Thyroid gland (tissue), 4 donors: ENCODE measurements around the gene LDLRAD3. TPM values are rescaled to one million over a fixed set of nuclear protein-coding genes. Genes with fewer than 3 reads are reported as not detected.

Source experiments
- DNase-seq, 2 donors: peaks; one replicate each; pipeline ENCODE4 v3.0.0-alpha.2; 2019
- H3K27ac ChIP-seq, 3 donors: fragments of 200-600 bp; sonication (generic); 1 replicate in 2 of 3; 2 replicates in 1 of 3; pipeline ENCODE4 v1.5.1; 2016 to 2019; ENCODE audit warnings: mild to moderate bottlenecking in 1 of 3, moderate library complexity in 1 of 3
- H3K27me3 ChIP-seq: fragments of 200-600 bp; sonication (generic); one replicate; pipeline ENCODE4 v1.5.1; 2019
- H3K36me3 ChIP-seq, 2 donors: fragments of 200-600 bp; sonication (generic); one replicate each; pipeline ENCODE4 v1.5.1; 2016 to 2019
- H3K4me1 ChIP-seq, 2 donors: fragments of 200-600 bp; sonication (generic); one replicate each; pipeline ENCODE4 v1.5.1; 2017 to 2019
- H3K4me3 ChIP-seq, 3 donors: fragments of 200-600 bp; sonication (generic); replicated peaks in 1 of 3; 1 replicate in 2 of 3; 2 replicates in 1 of 3; pipeline ENCODE4 v1.5.1; 2016; ENCODE audit warnings: mild to moderate bottlenecking in 1 of 3
- H3K9me3 ChIP-seq: fragments of 200-600 bp; sonication (generic); one replicate; pipeline ENCODE4 v1.5.1; 2017
- CTCF ChIP-seq, 6 experiments: fragments of 200-600 bp in 3 of 6; fragments of 450-650 bp in 3 of 6; sonication (generic) in 3 of 6; IDR thresholded peaks; one replicate each; pipeline ENCODE4 v1.5.1; 2016 to 2019; ENCODE audit warnings: antibody characterized with exemption in 6 of 6, mild to moderate bottlenecking in 2 of 6, inconsistent platforms in 1 of 6, moderate library complexity in 1 of 6
- POLR2A ChIP-seq, 2 donors: fragments of 450-650 bp; IDR thresholded peaks; one replicate each; pipeline ENCODE4 v1.6.1; 2017; ENCODE audit warnings: antibody characterized with exemption in 2 of 2, mild to moderate bottlenecking in 2 of 2, moderate library complexity in 1 of 2
- WGBS, 2 donors: methylation state at CpG; one replicate each; pipeline ENCODE4 v1.1.5; 2017; 5-methylcytosine and 5-hydroxymethylcytosine counted together
- intact Hi-C: fragments of 100-400 bp; cut with DNase I; formaldehyde crosslinking; loops from one replicate; pipeline ENCODE4 v1.15.1; 2023
- total RNA-seq, 4 donors: library from RNA; depleted of rRNA; stranded (reverse); fragments of >200 nt; gene quantifications; one replicate each; pipeline ENCODE4 v1.2.3, GENCODE V29; 2016

LDLRAD3 gene
- total RNA-seq, 4 donors from 2014 or later = 3.6 to 9.3 (median 6.2) TPM

DNA sequence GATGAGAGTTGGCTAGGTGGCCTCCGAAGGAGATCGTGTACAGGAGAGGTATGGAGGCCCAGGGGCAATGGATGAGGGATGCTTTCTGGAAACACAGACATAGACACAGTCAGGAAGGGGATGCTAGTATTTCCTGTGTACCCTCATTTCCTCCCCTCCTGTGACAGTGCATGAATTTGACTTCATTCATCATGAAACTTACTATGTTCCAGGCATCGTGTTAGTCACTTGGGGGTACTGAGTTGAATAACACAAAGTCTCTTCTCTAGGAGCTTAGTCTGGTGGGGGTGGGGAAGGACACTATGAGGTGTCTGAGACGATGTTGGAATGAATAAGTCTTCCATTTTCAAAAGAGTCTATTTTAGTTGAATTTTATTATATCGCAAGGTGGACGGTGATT, 32.6 kb downstream of the LDLRAD3 start:
- TF ChIP-seq CTCF (IDR thresholded peaks at IDR 0.05) = no peak
- no peak for TF ChIP-seq POLR2A (IDR thresholded peaks at IDR 0.05)
- H3K4me3 ChIP-seq = no peak overlapping the region
- no peak overlapping the region for H3K27ac ChIP-seq
- intact Hi-C loops = no loop called here
- H3K36me3 ChIP-seq = no peaks in the 10 kb centered on the region
- H3K27me3 ChIP-seq = no peaks in the 10 kb centered on the region
- DNase-seq = no peak
- no peaks in the 10 kb centered on the region for H3K9me3 ChIP-seq
- 97% methylated on average over 6 of the region's 6 CpGs for WGBS, 2 donors
- peaks cover 0 to 18% of the 10 kb centered on the region in 2 donors for H3K4me1 ChIP-seq

- Histone ChIP-seq H3K4me1 (peaks cover 0 to 18% of the 10 kb centered on the region in 2 donors), H3K9me3 (no peaks in the 10 kb centered on the region), H3K27me3 (no peaks in the 10 kb centered on the region), H3K4me3 (no peak overlapping the region), H3K27ac (no peak overlapping the region), H3K36me3 (no peaks in the 10 kb centered on the region)
- intact Hi-C loops = no loop called here
- 59 to 72% methylated on average over 6 of the region's 6 CpGs for WGBS, 2 donors
- TF ChIP-seq CTCF (IDR thresholded peaks at IDR 0.05) = no peak
- TF ChIP-seq POLR2A (IDR thresholded peaks at IDR 0.05) = no peak
- DNase-seq = no peak
Observed at GRCh38 chr11:35978183-35978582, 34.3 kb downstream of the LDLRAD3 start.

DNA sequence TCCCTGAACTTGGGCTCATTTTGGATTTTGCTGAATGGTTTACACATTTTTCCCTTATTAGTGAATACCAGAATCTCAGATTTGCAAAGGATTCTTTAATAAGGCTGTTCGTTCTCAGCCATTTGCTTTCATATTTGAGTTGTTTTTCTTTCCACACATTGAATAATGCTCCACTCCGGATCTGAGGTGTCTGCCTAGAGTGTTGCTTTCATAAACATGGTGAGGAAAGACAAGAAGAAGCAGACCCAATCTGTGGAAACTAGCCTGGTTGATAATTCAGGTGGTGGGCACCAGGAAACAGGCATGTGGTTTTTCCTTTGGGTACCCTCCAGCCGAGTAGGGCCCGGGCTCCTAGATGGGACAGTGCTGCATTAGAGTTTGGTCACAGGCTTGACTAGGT, 35.0 kb downstream of the LDLRAD3 start:
- peaks cover 0 to 18% of the 10 kb centered on the region in 2 donors for H3K4me1 ChIP-seq
- WGBS, 2 donors = 69 to 80% methylated on average over 4 of the region's 4 CpGs
- intact Hi-C loops = no loop called here
- no peak for DNase-seq
- no peaks in the 10 kb centered on the region for H3K36me3 ChIP-seq
- H3K9me3 ChIP-seq = no peaks in the 10 kb centered on the region
- no peak for TF ChIP-seq CTCF (IDR thresholded peaks at IDR 0.05)
- no peak for TF ChIP-seq POLR2A (IDR thresholded peaks at IDR 0.05)
- no peak overlapping the region for H3K4me3 ChIP-seq
- no peaks in the 10 kb centered on the region for H3K27me3 ChIP-seq
- H3K27ac ChIP-seq = no peak overlapping the region

DNA sequence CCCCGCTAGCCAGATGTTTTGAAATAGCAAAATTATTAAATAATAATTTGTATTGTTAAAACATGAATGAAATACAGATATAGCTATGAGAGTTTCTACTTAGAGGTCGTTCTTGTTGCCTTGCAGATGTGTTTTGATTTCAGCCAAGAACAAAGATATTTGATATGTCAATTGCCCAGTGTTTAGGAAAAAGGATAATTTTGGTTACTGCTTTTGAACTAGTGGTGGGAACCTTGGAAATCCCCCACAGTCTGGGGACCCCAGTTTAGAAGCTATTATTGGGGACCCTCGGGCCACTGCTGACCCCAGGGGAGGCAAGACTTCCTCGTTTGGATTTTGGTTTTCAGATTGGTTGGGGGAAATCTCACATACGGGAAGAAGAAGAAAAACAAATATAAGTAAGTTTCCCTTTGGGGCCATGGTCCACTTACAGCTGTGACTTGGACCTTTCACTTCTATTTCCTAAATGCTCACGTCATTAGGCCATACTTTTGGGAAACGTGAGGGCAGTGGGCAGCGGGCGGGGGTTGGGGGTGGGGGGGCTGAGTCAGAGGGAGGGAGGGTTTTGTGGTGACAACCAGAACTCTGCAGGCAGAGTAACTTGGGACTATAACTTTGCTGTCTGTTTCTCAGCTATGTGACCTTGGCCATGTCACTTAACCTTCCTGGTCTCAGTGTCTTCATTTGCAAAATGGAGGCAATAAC, 37.0 kb downstream of the LDLRAD3 start:
- Histone ChIP-seq H3K36me3 (no peaks in the 10 kb centered on the region), H3K27ac (no peak overlapping the region), H3K9me3 (no peaks in the 10 kb centered on the region), H3K27me3 (no peaks in the 10 kb centered on the region), H3K4me3 (no peak overlapping the region), H3K4me1 (peaks cover 0 to 8% of the 10 kb centered on the region in 2 donors)
- intact Hi-C loops = no loop called here
- whole genome bisulfite sequencing, 2 donors = 72 to 74% methylated on average over 9 of the region's 9 CpGs
- DNase-seq = no peak
- TF ChIP-seq CTCF (IDR thresholded peaks at IDR 0.05) (no peak), POLR2A (IDR thresholded peaks at IDR 0.05) (no peak)

DNA sequence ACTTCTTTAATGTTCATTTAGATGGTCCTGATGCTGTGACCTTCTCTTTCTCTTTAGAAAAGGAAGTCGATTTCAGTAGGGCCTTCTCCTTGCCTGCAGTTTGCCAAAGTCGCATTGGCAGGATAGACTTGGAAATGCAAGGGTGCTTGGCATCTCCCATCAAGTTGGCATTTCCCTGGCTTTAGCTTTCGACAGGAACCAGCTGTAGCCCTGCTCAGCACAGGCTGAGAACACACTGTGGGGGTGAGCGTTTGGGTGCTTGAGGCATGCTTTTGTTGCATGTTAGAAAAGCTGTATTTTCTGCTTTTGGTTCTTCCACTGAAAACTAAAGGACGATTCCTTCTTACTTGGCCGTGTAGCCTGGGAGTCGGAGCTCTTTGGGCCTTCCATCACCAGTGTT, 37.7 kb downstream of the LDLRAD3 start:
- no peak overlapping the region for H3K27ac ChIP-seq
- no peaks in the 10 kb centered on the region for H3K36me3 ChIP-seq
- DNase-seq = no peak
- no peak for TF ChIP-seq CTCF (IDR thresholded peaks at IDR 0.05)
- TF ChIP-seq POLR2A (IDR thresholded peaks at IDR 0.05) = no peak
- intact Hi-C loops = no loop called here
- no peaks in the 10 kb centered on the region for H3K27me3 ChIP-seq
- no peak overlapping the region for H3K4me3 ChIP-seq
- WGBS, 2 donors = 79 to 81% methylated on average over 7 of the region's 7 CpGs
- peaks cover 0 to 8% of the 10 kb centered on the region in 2 donors for H3K4me1 ChIP-seq
- no peaks in the 10 kb centered on the region for H3K9me3 ChIP-seq
